IMR-90 (cell line): ENCODE data around the gene BBS7. TPM values are rescaled to one million over a fixed set of nuclear protein-coding genes. Genes with fewer than 3 reads are reported as not detected.

Experiments
- ATAC-seq: fragments of 200-7000 bp; cut with Tn5 transposase; 2 replicates; pipeline ENCODE4 v1.9.1; 2020; ENCODE audit warnings: low read depth, mild to moderate bottlenecking, moderate library complexity
- BruUV-seq: library from RNA; stranded (reverse); fragments of 400-500 nt; replicated peaks from 2 replicates; lab custom pipeline; 2021; lab: Mats Ljungman, UMichigan
- CTCF ChIA-PET: fragments of 300-600 bp; formaldehyde crosslinking; extraction: SDS; loops from one replicate; lab custom pipeline; 2021; ENCODE audit warnings: antibody characterized with exemption; lab: Yijun Ruan, JAX
- POLR2A ChIA-PET: fragments of 300-600 bp; sonication (Branson Sonifier 250); formaldehyde crosslinking; loops from one replicate; lab custom pipeline; 2022; ENCODE audit warnings: antibody characterized with exemption; ENCODE audit not compliant: unreplicated experiment; lab: Charles Lee
- DNase-seq: peaks from one replicate; pipeline ENCODE4 v3.0.0; 2013
- H2AFZ ChIP-seq: replicated peaks from 2 replicates; pipeline ENCODE3; 2013; ENCODE audit warnings: low read length, mild to moderate bottlenecking; ENCODE audit not compliant: poor library complexity
- H2AK5ac ChIP-seq: 2 replicates; pipeline ENCODE4 v1.6.1; 2013; ENCODE audit warnings: low read depth, low read length, inconsistent platforms
- H2AK9ac ChIP-seq: replicated peaks from 2 replicates; pipeline ENCODE3; 2013; ENCODE audit warnings: mild to moderate bottlenecking, low read depth, low read length, moderate library complexity; ENCODE audit not compliant: poor library complexity
- H2BK120ac ChIP-seq: 2 replicates; pipeline ENCODE4 v1.6.1; 2013; ENCODE audit warnings: low read depth, low read length, inconsistent platforms
- H2BK15ac ChIP-seq: 3 replicates; pipeline ENCODE4 v1.6.1; 2013; ENCODE audit warnings: low read depth, low read length, inconsistent platforms
- H2BK20ac ChIP-seq: 2 replicates; pipeline ENCODE4 v1.6.1; 2013; ENCODE audit warnings: low read depth, mild to moderate bottlenecking, inconsistent platforms, low read length, moderate library complexity
- H2BK5ac ChIP-seq: 2 replicates; pipeline ENCODE4 v1.6.1; 2013; ENCODE audit warnings: mild to moderate bottlenecking, low read depth, low read length, inconsistent platforms; ENCODE audit not compliant: poor library complexity, severe bottlenecking
- H3K14ac ChIP-seq: replicated peaks from 2 replicates; pipeline ENCODE4 v1.6.1; 2013; ENCODE audit warnings: low read depth, low read length, inconsistent platforms
- H3K18ac ChIP-seq: 2 replicates; pipeline ENCODE4 v1.6.1; 2013; ENCODE audit warnings: low read depth, low read length, control low read depth
- H3K23ac ChIP-seq: 2 replicates; pipeline ENCODE4 v1.6.1; 2013; ENCODE audit warnings: low read depth, low read length, inconsistent platforms
- H3K27ac ChIP-seq: 2 replicates; pipeline ENCODE4 v1.5.1; 2013; ENCODE audit warnings: mild to moderate bottlenecking, control low read depth, low read length; ENCODE audit not compliant: insufficient read depth
- H3K27me3 ChIP-seq: 2 replicates; pipeline ENCODE4 v1.6.1; 2013; ENCODE audit warnings: low read length; ENCODE audit not compliant: control insufficient read depth, insufficient read depth
- H3K36me3 ChIP-seq: 2 replicates; pipeline ENCODE4 v1.6.1; 2013; ENCODE audit warnings: low read length, mixed read lengths; ENCODE audit not compliant: control insufficient read depth, insufficient read depth
- H3K4ac ChIP-seq: 2 replicates; pipeline ENCODE4 v1.6.1; 2013; ENCODE audit warnings: low read depth, low read length, inconsistent platforms
- H3K4me1 ChIP-seq: 2 replicates; pipeline ENCODE4 v1.6.1; 2013; ENCODE audit warnings: low read length, mixed read lengths; ENCODE audit not compliant: control insufficient read depth, insufficient read depth
- H3K4me2 ChIP-seq: 2 replicates; pipeline ENCODE4 v1.6.1; 2013; ENCODE audit warnings: low read depth, mild to moderate bottlenecking, control low read depth, low read length, moderate library complexity
- H3K4me3 ChIP-seq: 2 replicates; pipeline ENCODE4 v1.5.1; 2013; ENCODE audit warnings: low read depth, mild to moderate bottlenecking, control low read depth, low read length, moderate library complexity; ENCODE audit not compliant: insufficient read depth
- H3K56ac ChIP-seq: 2 replicates; pipeline ENCODE4 v1.6.1; 2013; ENCODE audit warnings: low read length, inconsistent platforms; ENCODE audit not compliant: insufficient read depth; ENCODE audit errors: extremely low read depth
- H3K79me1 ChIP-seq, 2 experiments: 2 replicates each; pipeline ENCODE4 v1.6.1; 2013; ENCODE audit warnings: low read length in 2 of 2, inconsistent platforms in 1 of 2, low read depth in 1 of 2
- H3K9ac ChIP-seq: 2 replicates; pipeline ENCODE4 v1.6.1; 2013; ENCODE audit warnings: low read depth, low read length, control low read depth
- H3K9me1 ChIP-seq: 2 replicates; pipeline ENCODE4 v1.6.1; 2013; ENCODE audit warnings: low read length, inconsistent platforms; ENCODE audit not compliant: insufficient read depth
- H3K9me3 ChIP-seq: 2 replicates; pipeline ENCODE4 v1.6.1; 2013; ENCODE audit warnings: low read length; ENCODE audit not compliant: control insufficient read depth, insufficient read depth
- H4K20me1 ChIP-seq: 2 replicates; pipeline ENCODE4 v1.6.1; 2013; ENCODE audit warnings: low read length, inconsistent platforms; ENCODE audit not compliant: insufficient read depth
- H4K5ac ChIP-seq: 2 replicates; pipeline ENCODE4 v1.6.1; 2013; ENCODE audit warnings: mild to moderate bottlenecking, low read depth, low read length, control low read depth
- H4K8ac ChIP-seq, 2 experiments: 2 replicates each; pipeline ENCODE4 v1.6.1; 2013; ENCODE audit warnings: low read depth in 2 of 2, low read length in 2 of 2, control low read depth in 1 of 2, inconsistent platforms in 1 of 2
- H4K91ac ChIP-seq: 2 replicates; pipeline ENCODE4 v1.6.1; 2013; ENCODE audit warnings: low read depth, low read length, inconsistent platforms; ENCODE audit not compliant: insufficient read depth
- BHLHE40 ChIP-seq: fragments of 150-350 bp; IDR thresholded peaks from 2 replicates; pipeline ENCODE4 v1.6.1; 2016; ENCODE audit warnings: mild to moderate bottlenecking, low read depth, low read length
- CTCF ChIP-seq: conservative IDR thresholded peaks from 2 replicates; pipeline ENCODE4 v1.5.1; 2012; ENCODE audit warnings: mild to moderate bottlenecking, low read depth, low read length, improper control_type of control experiment
- FOS ChIP-seq: fragments of 150-350 bp; IDR thresholded peaks from 2 replicates; pipeline ENCODE4 v1.6.1; 2016; ENCODE audit warnings: low read depth, low read length
- MAZ ChIP-seq: IDR thresholded peaks from 2 replicates; pipeline ENCODE4 v1.6.1; 2012; ENCODE audit warnings: low read depth, mild to moderate bottlenecking, low read length, improper control_type of control experiment, moderate library complexity, borderline replicate concordance
- RCOR1 ChIP-seq: IDR thresholded peaks from 2 replicates; pipeline ENCODE4 v1.6.1; 2012; ENCODE audit warnings: mild to moderate bottlenecking, low read length, improper control_type of control experiment; ENCODE audit not compliant: insufficient replicate concordance
- WGBS, 2 experiments: methylation state at CpG; one replicate each; pipeline versions ENCODE4 v1.1.5 to v1.1.7; 2013; ENCODE audit warnings: missing lambda C conversion rate in 2 of 2; ENCODE audit not compliant: insufficient read length in 1 of 2; ENCODE audit errors: extremely low coverage in 2 of 2; 5-methylcytosine and 5-hydroxymethylcytosine counted together
- dilution Hi-C: fragments of 300-500 bp; cut with HindIII; formaldehyde crosslinking; loops from one replicate; pipeline ENCODE4 v1.14.3; 2018; ENCODE audit warnings: low sequenced_read_pairs; ENCODE audit not compliant: unreplicated experiment
- in situ Hi-C: fragments of 300-500 bp; cut with MboI; formaldehyde crosslinking; loops from 3 replicates; pipeline ENCODE4 v1.14.3; 2019; ENCODE audit warnings: low sequenced_read_pairs, inconsistent platforms, mixed read lengths
- intact Hi-C: fragments of 100-400 bp; cut with micrococcal nuclease; formaldehyde crosslinking; loops from 2 replicates; pipeline ENCODE4 v1.10.0; 2022
- polyA plus RNA-seq, 3 experiments: library from polyadenylated mRNA; depleted of rRNA; stranded (reverse); fragments of >200 nt; gene quantifications; 2 replicates each; pipeline ENCODE4 v1.2.3, GENCODE V29; 2012; ENCODE audit warnings: low replicate concordance in 1 of 3
- total RNA-seq: library from RNA; depleted of rRNA; stranded (reverse); fragments of >200 nt; gene quantifications from 2 replicates; pipeline ENCODE4 v1.2.3, GENCODE V29; 2012

Gene BBS7
- total and polyA plus RNA-seq, 2 of the 4 experiments (the other 2 are of a cell fraction), result 23.0 to 32.3 TPM

DNA sequence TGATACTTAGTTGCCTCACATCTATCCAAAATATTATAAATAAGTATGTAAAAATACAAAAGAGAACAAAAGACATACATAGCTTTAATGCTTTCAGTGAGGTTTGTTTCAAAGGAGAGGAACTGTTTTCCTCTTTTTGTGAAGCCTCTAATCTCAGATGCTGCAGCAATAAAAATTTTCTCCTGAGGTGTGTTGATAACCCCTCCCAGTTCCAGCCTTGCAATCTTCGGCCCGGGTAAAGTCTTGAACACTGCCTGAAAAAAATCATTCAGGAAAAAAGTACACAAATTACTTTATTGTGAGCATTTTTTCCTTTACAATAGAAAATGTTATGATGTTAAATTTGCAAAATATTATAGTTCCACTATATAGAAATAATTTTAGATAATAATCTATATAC is 8.8 kb downstream of the BBS7 start:
- Histone ChIP-seq H3K79me1 (peaks cover 6 to 8% of the 10 kb centered on the region in 2 experiments; a peak in 3 of 4 replicates), H3K18ac (no peak overlapping the region), H3K36me3 (peaks cover 13% of the 10 kb centered on the region), H4K5ac (no peak overlapping the region), H2AK9ac (no peak overlapping the region), H4K8ac (no peak overlapping the region), H3K14ac (no peak overlapping the region), H3K56ac (no peak overlapping the region), H3K4me3 (no peak overlapping the region), H4K91ac (no peak overlapping the region), H2BK20ac (no peak overlapping the region), H3K27me3 (no peaks in the 10 kb centered on the region), H4K20me1 (no peaks in the 10 kb centered on the region), H3K27ac (no peak overlapping the region), H2BK120ac (no peak overlapping the region), H3K9me1 (no peaks in the 10 kb centered on the region), H3K9me3 (no peaks in the 10 kb centered on the region), H3K4me2 (no peak overlapping the region), H2AFZ (no peak overlapping the region), H3K9ac (no peak overlapping the region), H3K4ac (no peak overlapping the region), H3K23ac (no peak overlapping the region), H2BK15ac (no peak overlapping the region), H3K4me1 (no peaks in the 10 kb centered on the region), H2AK5ac (no peak overlapping the region), H2BK5ac (no peak overlapping the region)
- no peak for ATAC-seq
- no TSS peak for BruUV-seq
- POLR2A ChIA-PET, result interaction anchor here (0.7 kb wide), 1 partner anchor 442 kb away, joined by 3 read pairs; no protein-coding TSS in a partner anchor
- DNase-seq, result no peak
- dilution Hi-C loops, result no loop called here
- no CpG with 5 or more reads among the region's 2 CpGs for WGBS, 2 experiments
- TF ChIP-seq MAZ, result no peak
- no peak for TF ChIP-seq CTCF
- TF ChIP-seq BHLHE40, result no peak
- no peak for TF ChIP-seq RCOR1
- no peak for TF ChIP-seq FOS
- intact Hi-C loops, result no loop called here
- in situ Hi-C loops, result no loop called here
- CTCF ChIA-PET, result no interaction called here
